Measurements from ENCODE around the gene TRAPPC6A. TPM values are rescaled to one million over a fixed set of nuclear protein-coding genes. Genes with fewer than 3 reads are reported as not detected.

Gene TRAPPC6A
- total and polyA plus RNA-seq, 2 of the 13 experiments (the other 11 are each of a cell fraction or from before 2014, with no cell fraction given) = 6.5 to 21.0 TPM

GRCh38 chr19:45168767-45169351 lies 9.2 kb downstream of the TRAPPC6A start (continued):
- TF ChIP-seq TFDP1 (CRISPR knock-in tag; IDR thresholded peaks at IDR 0.05; ENCODE audit: borderline replicate concordance) = no peak
- TF ChIP-seq ZNF691 (CRISPR knock-in tag; IDR thresholded peaks at IDR 0.05; ENCODE audit: borderline replicate concordance, low read depth) = peak; percentile 72; the same call in 1 of the 2 replicates
- TF ChIP-seq NFRKB (IDR thresholded peaks at IDR 0.05) = no peak
- TF ChIP-seq MTA3 (CRISPR knock-in tag; IDR thresholded peaks at IDR 0.05) = no peak
- TF ChIP-seq MTA1 (CRISPR knock-in tag; IDR thresholded peaks at IDR 0.05; ENCODE audit: borderline replicate concordance) = 0 out of 2 replicates have a peak, but pooled peaks have one; percentile 29
- no peak for TF ChIP-seq NR3C1 (CRISPR knock-in tag; IDR thresholded peaks at IDR 0.05)
- no peak for TF ChIP-seq CEBPB (IDR thresholded peaks at IDR 0.05; ENCODE audit: borderline replicate concordance, low read depth, low read length)
- no peak for TF ChIP-seq HNRNPLL (IDR thresholded peaks at IDR 0.05; ENCODE audit: low read depth, low read length, poor library complexity, severe bottlenecking)
- no peak for TF ChIP-seq ARHGAP35 (CRISPR knock-in tag; IDR thresholded peaks at IDR 0.05; ENCODE audit: borderline replicate concordance)
- TF ChIP-seq KLF11 (CRISPR knock-in tag; IDR thresholded peaks at IDR 0.05) = no peak
- TF ChIP-seq SNAPC2 (CRISPR knock-in tag; IDR thresholded peaks at IDR 0.05) = no peak
- 0 out of 2 replicates have a peak, but pooled peaks have one; percentile 44 for TF ChIP-seq ZBTB26 (CRISPR knock-in tag; IDR thresholded peaks at IDR 0.05; ENCODE audit: borderline replicate concordance)
- no peak for TF ChIP-seq IKZF5 (CRISPR knock-in tag; IDR thresholded peaks at IDR 0.05)
- no peak for TF ChIP-seq ZNF598 (CRISPR knock-in tag; IDR thresholded peaks at IDR 0.05; ENCODE audit: borderline replicate concordance)
- TF ChIP-seq NFE2 (CRISPR knock-in tag; IDR thresholded peaks at IDR 0.05) = no peak
- TF ChIP-seq HMG20A (CRISPR knock-in tag; IDR thresholded peaks at IDR 0.05; ENCODE audit: borderline replicate concordance) = no peak
- TF ChIP-seq ZNF362 (CRISPR knock-in tag; IDR thresholded peaks at IDR 0.05; ENCODE audit: borderline replicate concordance) = no peak
- peak; percentile 72 for TF ChIP-seq ETV5 (CRISPR knock-in tag; IDR thresholded peaks at IDR 0.05; ENCODE audit: borderline replicate concordance)
- peak; percentile 71 for TF ChIP-seq PPARG (CRISPR knock-in tag; conservative IDR thresholded peaks at IDR 0.05)
- TF ChIP-seq ZNF639 (CRISPR knock-in tag; conservative IDR thresholded peaks at IDR 0.05) = no peak
- TF ChIP-seq IKZF1 (IDR thresholded peaks at IDR 0.05) = no peak
- no peak for TF ChIP-seq REPIN1 (CRISPR knock-in tag; IDR thresholded peaks at IDR 0.05; ENCODE audit: borderline replicate concordance, low read depth)
- TF ChIP-seq ELF1 (CRISPR knock-in tag; IDR thresholded peaks at IDR 0.05) = peak; percentile 35; the same call in 1 of the 2 replicates
- TF ChIP-seq ZNF207 (IDR thresholded peaks at IDR 0.05; ENCODE audit: borderline replicate concordance) = no peak
- TF ChIP-seq ADNP (CRISPR knock-in tag; IDR thresholded peaks at IDR 0.05) = no peak

Measured in HepG2 (cell line).